ENCODE results near the gene COP1.
"Not testable (repeated sequence)": the region's sequence is repeated elsewhere in the genome, so short reads cannot be mapped to it uniquely, and the experiment has no call there.

GRCh38 chr1:175992825-175993224 is 214.3 kb downstream of the COP1 start:
- not testable (repeated sequence) for TF ChIP-seq CTCF, POLR2A (IDR thresholded peaks at IDR 0.05)
